ENCODE measurements around the gene ZMAT3.

Gene ZMAT3

DNA sequence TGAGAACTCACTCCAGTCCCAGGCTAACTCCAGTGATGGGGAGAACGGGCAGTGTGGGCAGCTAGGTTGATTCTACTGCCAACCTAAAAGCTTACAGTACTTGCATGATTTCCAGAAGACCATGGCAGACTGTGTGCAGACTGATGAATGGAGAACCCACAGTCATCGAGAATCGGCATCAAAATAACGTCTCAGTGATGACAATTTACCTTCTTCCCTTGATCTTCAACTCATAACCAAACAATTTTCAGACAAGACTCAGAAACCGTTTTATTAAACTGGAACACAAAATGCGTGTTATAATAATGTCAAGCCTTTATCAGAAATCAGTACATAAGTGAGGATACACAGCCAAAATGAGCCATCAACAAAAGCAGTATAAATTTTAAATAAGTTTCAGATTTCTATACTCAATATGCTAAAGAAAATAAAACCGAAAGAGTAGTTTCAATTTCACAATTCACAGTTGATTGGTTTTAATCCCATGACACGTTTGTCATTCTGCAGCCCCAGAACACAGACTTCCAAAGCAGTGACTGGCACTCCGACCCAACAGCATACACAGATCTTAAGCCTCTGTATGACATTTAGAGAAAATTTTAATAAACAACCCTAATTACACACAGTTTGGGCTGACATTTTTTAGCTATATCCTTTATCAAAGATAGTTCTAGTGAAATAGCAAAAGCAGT lies 54.5 kb downstream of the ZMAT3 start:
- TF ChIP-seq, protein P1, sequence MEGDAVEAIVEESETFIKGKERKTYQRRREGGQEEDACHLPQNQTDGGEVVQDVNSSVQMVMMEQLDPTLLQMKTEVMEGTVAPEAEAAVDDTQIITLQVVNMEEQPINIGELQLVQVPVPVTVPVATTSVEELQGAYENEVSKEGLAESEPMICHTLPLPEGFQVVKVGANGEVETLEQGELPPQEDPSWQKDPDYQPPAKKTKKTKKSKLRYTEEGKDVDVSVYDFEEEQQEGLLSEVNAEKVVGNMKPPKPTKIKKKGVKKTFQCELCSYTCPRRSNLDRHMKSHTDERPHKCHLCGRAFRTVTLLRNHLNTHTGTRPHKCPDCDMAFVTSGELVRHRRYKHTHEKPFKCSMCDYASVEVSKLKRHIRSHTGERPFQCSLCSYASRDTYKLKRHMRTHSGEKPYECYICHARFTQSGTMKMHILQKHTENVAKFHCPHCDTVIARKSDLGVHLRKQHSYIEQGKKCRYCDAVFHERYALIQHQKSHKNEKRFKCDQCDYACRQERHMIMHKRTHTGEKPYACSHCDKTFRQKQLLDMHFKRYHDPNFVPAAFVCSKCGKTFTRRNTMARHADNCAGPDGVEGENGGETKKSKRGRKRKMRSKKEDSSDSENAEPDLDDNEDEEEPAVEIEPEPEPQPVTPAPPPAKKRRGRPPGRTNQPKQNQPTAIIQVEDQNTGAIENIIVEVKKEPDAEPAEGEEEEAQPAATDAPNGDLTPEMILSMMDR (IDR thresholded peaks at IDR 0.05; ENCODE audit: low read depth, low read length) = no peak
- in situ Hi-C loops (cut with HindIII; ENCODE audit: low sequenced_read_pairs) = no loop called here
- DNase-seq (ENCODE audit: low read depth, low spot score) = no peak

DNA sequence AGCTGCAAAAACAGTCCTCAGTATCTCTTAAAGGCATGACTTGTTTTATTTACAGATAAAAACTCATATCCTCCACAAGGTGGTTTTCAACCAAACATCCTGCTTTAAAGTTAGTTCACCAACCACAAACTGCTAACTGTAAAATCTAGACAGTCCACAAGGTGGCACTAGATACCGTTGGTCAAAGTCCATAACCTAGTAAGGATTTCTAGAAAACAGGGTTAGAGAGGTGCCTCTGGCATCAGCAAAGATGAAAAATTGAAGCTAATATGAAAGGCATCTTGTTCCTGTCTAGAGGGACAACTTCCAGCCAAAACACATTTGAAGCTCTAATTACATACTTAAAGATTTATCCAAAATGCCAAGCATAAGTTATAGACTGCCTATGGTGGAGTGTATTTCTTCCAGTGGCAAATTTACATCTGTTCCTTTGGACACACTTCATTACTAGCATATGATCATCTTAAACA lies 56.0 kb downstream of the ZMAT3 start:
- in situ Hi-C loops (cut with HindIII; ENCODE audit: low sequenced_read_pairs) = no loop called here
- TF ChIP-seq, protein P1 (IDR thresholded peaks at IDR 0.05; ENCODE audit: low read depth, low read length) = peak; percentile 75
- peak; percentile 85 for DNase-seq (ENCODE audit: low read depth, low spot score)
- no peak overlapping the region for H3K4me3 ChIP-seq (ENCODE audit: low read depth, low read length)

More for the DNA sequence above, 54.5 kb downstream of the ZMAT3 start:
- H3K4me3 ChIP-seq (ENCODE audit: low read depth, low read length) = no peak overlapping the region

DNA sequence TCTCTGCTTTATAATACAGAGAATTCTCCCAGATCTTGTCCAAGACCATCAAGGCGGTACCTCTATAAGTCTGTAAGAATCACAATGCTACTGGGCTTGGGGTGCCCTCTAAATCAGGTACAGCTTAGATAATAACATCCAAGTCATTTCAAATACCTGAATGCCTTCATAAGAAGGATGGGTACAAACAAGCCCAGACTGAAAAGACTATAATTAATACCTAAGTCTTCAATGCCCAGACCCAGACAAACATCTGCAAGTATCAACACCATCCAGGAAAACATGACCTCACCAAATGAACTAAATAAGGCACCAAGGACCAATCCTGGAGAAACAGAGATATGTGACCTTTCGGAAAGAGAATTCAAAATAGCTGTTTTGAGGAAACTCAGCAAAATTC lies 65.9 kb downstream of the ZMAT3 start:
- TF ChIP-seq, protein P1 (IDR thresholded peaks at IDR 0.05; ENCODE audit: low read depth, low read length) = no peak
- in situ Hi-C loops (cut with HindIII; ENCODE audit: low sequenced_read_pairs) = no loop called here
- DNase-seq (ENCODE audit: low read depth, low spot score) = no peak
- no peak overlapping the region for H3K4me3 ChIP-seq (ENCODE audit: low read depth, low read length)

DNA sequence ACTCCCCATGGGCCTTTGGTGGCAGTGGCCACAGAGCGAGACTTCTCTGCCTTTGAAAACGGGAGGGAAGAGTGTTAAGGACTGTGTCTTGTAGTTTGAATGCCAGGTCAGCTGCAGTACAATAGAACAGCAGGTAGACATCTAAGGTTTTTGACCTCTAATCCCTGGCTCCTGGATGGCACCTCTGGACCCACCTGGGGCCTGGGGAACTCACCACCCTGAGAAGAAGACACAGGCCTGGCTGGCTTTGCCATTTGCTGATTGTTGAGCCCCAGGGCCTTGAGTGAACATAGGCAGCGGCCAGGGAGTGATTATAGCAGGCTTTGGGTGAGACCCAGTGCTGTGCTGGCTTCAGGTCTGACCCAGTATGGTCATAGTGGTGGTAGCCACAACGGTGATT lies 66.4 kb downstream of the ZMAT3 start:
- no peak overlapping the region for H3K4me3 ChIP-seq (ENCODE audit: low read depth, low read length)
- TF ChIP-seq, protein P1 (IDR thresholded peaks at IDR 0.05; ENCODE audit: low read depth, low read length) = no peak
- in situ Hi-C loops (cut with HindIII; ENCODE audit: low sequenced_read_pairs) = no loop called here
- DNase-seq (ENCODE audit: low read depth, low spot score) = no peak

DNA sequence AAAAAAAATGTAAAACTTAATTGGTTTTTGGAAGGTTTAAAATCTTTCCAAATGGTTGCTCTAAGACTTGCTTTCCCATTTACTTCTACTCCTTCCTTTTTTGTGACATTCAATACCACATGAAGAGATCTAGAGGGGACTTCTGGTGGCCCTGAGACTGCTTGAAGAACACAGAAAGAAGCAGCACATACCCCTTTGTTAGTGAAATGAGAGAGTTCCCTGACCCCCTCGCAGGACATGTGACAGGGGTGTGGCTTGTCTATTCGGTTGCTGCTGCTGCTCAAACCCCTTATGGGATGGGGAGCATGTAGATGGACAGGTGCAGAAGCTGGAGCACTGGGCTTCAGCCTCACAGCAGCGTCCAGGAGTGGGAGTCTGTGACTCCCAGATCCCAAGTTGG lies 71.0 kb downstream of the ZMAT3 start:
- no peak for DNase-seq (ENCODE audit: low read depth, low spot score)
- H3K4me3 ChIP-seq (ENCODE audit: low read depth, low read length) = no peak overlapping the region
- in situ Hi-C loops (cut with HindIII; ENCODE audit: low sequenced_read_pairs) = no loop called here
- TF ChIP-seq, protein P1 (IDR thresholded peaks at IDR 0.05; ENCODE audit: low read depth, low read length) = no peak

DNA sequence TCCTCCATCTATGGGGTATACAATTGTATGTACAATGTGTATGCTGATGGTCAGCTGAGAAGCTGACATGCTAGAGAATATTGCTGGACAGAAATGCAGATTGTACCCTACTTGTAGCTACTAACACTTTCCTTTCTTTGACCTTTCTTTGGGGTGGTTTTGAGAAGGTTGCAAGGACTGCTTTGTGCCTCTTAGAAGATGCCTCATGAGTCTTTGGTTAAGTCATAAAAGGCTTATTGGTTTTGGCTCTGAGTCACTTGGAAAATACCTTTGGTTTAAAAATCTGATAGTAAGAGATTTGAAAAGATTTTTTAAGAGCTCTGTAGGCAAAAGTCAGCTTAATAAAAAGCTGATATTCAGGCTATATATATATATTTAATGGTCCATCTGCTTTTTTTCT lies 71.5 kb downstream of the ZMAT3 start:
- peak; percentile 49 for DNase-seq (ENCODE audit: low read depth, low spot score)
- H3K4me3 ChIP-seq (ENCODE audit: low read depth, low read length) = no peak overlapping the region
- in situ Hi-C loops (cut with HindIII; ENCODE audit: low sequenced_read_pairs) = no loop called here
- TF ChIP-seq, protein P1 (IDR thresholded peaks at IDR 0.05; ENCODE audit: low read depth, low read length) = no peak

All from astrocyte of the spinal cord (primary cell).